HepG2 (cell line): ENCODE results near the gene GADD45GIP1. TPM values are rescaled to one million over a fixed set of nuclear protein-coding genes. Genes with fewer than 3 reads are reported as not detected.

ENCODE experiments used
- ARNT ChIP-seq: fragments of 450-650 bp; IDR thresholded peaks from 2 replicates; pipeline ENCODE4 v1.6.1; 2017
- DBP ChIP-seq: sonication (generic); formaldehyde crosslinking; IDR thresholded peaks from 2 replicates; pipeline ENCODE4 v1.4.0; 2020; ENCODE audit warnings: missing genetic modification reagents; ENCODE audit errors: not compliant biosample characterization
- HMG20B ChIP-seq: conservative IDR thresholded peaks from 2 replicates; pipeline ENCODE4 v1.6.1; 2016; ENCODE audit warnings: missing genetic modification reagents, missing compliant biosample characterization
- KAT7 ChIP-seq: IDR thresholded peaks from 2 replicates; pipeline ENCODE4 v1.6.1; 2018; ENCODE audit warnings: borderline replicate concordance, missing compliant biosample characterization
- KLF13 ChIP-seq: sonication (generic); formaldehyde crosslinking; IDR thresholded peaks from 2 replicates; pipeline ENCODE4 v1.4.0; 2020; ENCODE audit warnings: mild to moderate bottlenecking, missing genetic modification reagents
- MTF1 ChIP-seq: sonication (generic); formaldehyde crosslinking; IDR thresholded peaks from 2 replicates; pipeline ENCODE4 v1.5.0; 2020; ENCODE audit warnings: missing genetic modification reagents
- PHF20 ChIP-seq: sonication (generic); formaldehyde crosslinking; IDR thresholded peaks from 2 replicates; pipeline ENCODE4 v1.5.0; 2020; ENCODE audit warnings: mild to moderate bottlenecking, missing genetic modification reagents
- PTBP1 ChIP-seq: fragments of 200-400 bp; formaldehyde crosslinking; IDR thresholded peaks from 2 replicates; pipeline ENCODE4 v1.6.1; 2018; ENCODE audit warnings: low read length, low read depth; ENCODE audit not compliant: poor library complexity, severe bottlenecking
- SIN3A ChIP-seq: IDR thresholded peaks from 2 replicates; pipeline ENCODE4 v1.6.1; 2011; ENCODE audit warnings: low read depth, mild to moderate bottlenecking, control low read depth, low read length, borderline replicate concordance
- SNAPC4 ChIP-seq: sonication (generic); formaldehyde crosslinking; IDR thresholded peaks from 2 replicates; pipeline ENCODE4 v1.4.0; 2020; ENCODE audit warnings: mild to moderate bottlenecking, missing genetic modification reagents
- TFDP1 ChIP-seq: IDR thresholded peaks from 2 replicates; pipeline ENCODE4 v1.6.1; 2016; ENCODE audit warnings: missing compliant biosample characterization, missing genetic modification reagents, borderline replicate concordance
- THAP7 ChIP-seq: sonication (generic); formaldehyde crosslinking; IDR thresholded peaks from 2 replicates; pipeline ENCODE4 v1.8.1; 2023; ENCODE audit warnings: mild to moderate bottlenecking, missing genetic modification reagents
- ZC3H4 ChIP-seq: sonication (generic); formaldehyde crosslinking; IDR thresholded peaks from 2 replicates; pipeline ENCODE4 v1.4.0; 2020; ENCODE audit warnings: missing genetic modification reagents, borderline replicate concordance
- ZNF251 ChIP-seq: sonication (generic); formaldehyde crosslinking; IDR thresholded peaks from 2 replicates; pipeline ENCODE4 v1.9.0; 2021; ENCODE audit warnings: mild to moderate bottlenecking, missing genetic modification reagents
- ZNF576 ChIP-seq: sonication (generic); formaldehyde crosslinking; IDR thresholded peaks from 2 replicates; pipeline ENCODE4 v1.4.0; 2020; ENCODE audit warnings: mild to moderate bottlenecking, missing genetic modification reagents
- ZNF761 ChIP-seq: sonication (generic); formaldehyde crosslinking; conservative IDR thresholded peaks from 2 replicates; pipeline ENCODE4 v1.4.0; 2020; ENCODE audit warnings: mild to moderate bottlenecking, missing genetic modification reagents
- ZNF841 ChIP-seq: sonication (generic); formaldehyde crosslinking; IDR thresholded peaks from 2 replicates; pipeline ENCODE4 v1.8.1; 2023; ENCODE audit warnings: missing genetic modification reagents, borderline replicate concordance
- ZNF891 ChIP-seq: sonication (generic); formaldehyde crosslinking; IDR thresholded peaks from 2 replicates; pipeline ENCODE4 v1.5.0; 2020; ENCODE audit warnings: mild to moderate bottlenecking, missing genetic modification reagents
- ZSCAN25 ChIP-seq: sonication (generic); formaldehyde crosslinking; IDR thresholded peaks from 2 replicates; pipeline ENCODE4 v1.8.0; 2022; ENCODE audit warnings: mild to moderate bottlenecking, missing genetic modification reagents
- polyA plus RNA-seq, 8 experiments: library from polyadenylated mRNA; depleted of rRNA in 3 of 8; stranded (reverse) in 7 of 8; unstranded in 1 of 8; fragments of >200 nt; fragmentation: Illumina TruSeq in 4 of 8; extraction: Trizol in 4 of 8; gene quantifications; 2 replicates each; pipeline versions ENCODE4 v1.2.1 to v1.2.3, GENCODE V29; 2011 to 2016; ENCODE audit warnings: low read depth in 4 of 8, missing spikeins in 1 of 8, mixed read lengths in 1 of 8; ENCODE audit not compliant: insufficient read depth in 1 of 8
- total RNA-seq, 5 experiments: library from RNA; depleted of rRNA; stranded (reverse); fragments of >200 nt; fragmentation: Illumina TruSeq; extraction: Trizol; gene quantifications; 2 replicates each; pipeline ENCODE4 v1.2.3, GENCODE V29; 2016; ENCODE audit warnings: low read depth in 1 of 5
- TF ChIP-seq, protein P1 (sequence below): IDR thresholded peaks from 2 replicates; pipeline ENCODE4 v1.6.1; 2016

Gene GADD45GIP1
- total and polyA plus RNA-seq, 2 of the 13 experiments (the other 11 are each of a cell fraction or from before 2014, with no cell fraction given) = 24.6 to 30.7 TPM

- TF ChIP-seq SNAPC4 (no peak), THAP7 (CRISPR knock-in tag) (no peak), HMG20B (CRISPR knock-in tag) (0 out of 2 replicates have a peak, but pooled peaks have one; percentile 11), ZNF251 (CRISPR knock-in tag) (no peak; the same call in 1 of the 2 replicates), DBP (peak; percentile 20), ZNF841 (CRISPR knock-in tag) (no peak), KLF13 (CRISPR knock-in tag) (no peak), MTF1 (no peak), KAT7 (CRISPR knock-in tag) (no peak), PHF20 (CRISPR knock-in tag) (no peak), ZSCAN25 (CRISPR knock-in tag) (no peak), ZC3H4 (CRISPR knock-in tag) (no peak), TFDP1 (CRISPR knock-in tag) (peak; percentile 70; the same call in 1 of the 2 replicates), SIN3A (peak; percentile 84; the same call in 1 of the 2 replicates), PTBP1 (no peak), ARNT (no peak), ZNF761 (CRISPR knock-in tag) (0 out of 2 replicates have a peak, but pooled peaks have one; percentile 33), ZNF891 (0 out of 2 replicates have a peak, but pooled peaks have one; percentile 11), ZNF576 (no peak)
- TF ChIP-seq, protein P1, sequence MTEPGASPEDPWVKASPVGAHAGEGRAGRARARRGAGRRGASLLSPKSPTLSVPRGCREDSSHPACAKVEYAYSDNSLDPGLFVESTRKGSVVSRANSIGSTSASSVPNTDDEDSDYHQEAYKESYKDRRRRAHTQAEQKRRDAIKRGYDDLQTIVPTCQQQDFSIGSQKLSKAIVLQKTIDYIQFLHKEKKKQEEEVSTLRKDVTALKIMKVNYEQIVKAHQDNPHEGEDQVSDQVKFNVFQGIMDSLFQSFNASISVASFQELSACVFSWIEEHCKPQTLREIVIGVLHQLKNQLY (CRISPR knock-in tag) = peak; percentile 55; the same call in 1 of the 2 replicates
These were observed 28.2 kb upstream of the GADD45GIP1 start (continued) for GRCh38 chr19:12985049-12985776.
